GM20000 (cell line): ENCODE measurements around the gene PRG2.

Source experiments
- DNase-seq: peaks from one replicate; pipeline ENCODE4 v3.0.0; 2012; ENCODE audit warnings: low spot score
- CTCF ChIP-seq: IDR thresholded peaks from 2 replicates; pipeline ENCODE4 v1.5.1; 2012; ENCODE audit warnings: mild to moderate bottlenecking, control low read depth; ENCODE audit errors: extremely low read depth, missing control alignments

PRG2 gene

DNA sequence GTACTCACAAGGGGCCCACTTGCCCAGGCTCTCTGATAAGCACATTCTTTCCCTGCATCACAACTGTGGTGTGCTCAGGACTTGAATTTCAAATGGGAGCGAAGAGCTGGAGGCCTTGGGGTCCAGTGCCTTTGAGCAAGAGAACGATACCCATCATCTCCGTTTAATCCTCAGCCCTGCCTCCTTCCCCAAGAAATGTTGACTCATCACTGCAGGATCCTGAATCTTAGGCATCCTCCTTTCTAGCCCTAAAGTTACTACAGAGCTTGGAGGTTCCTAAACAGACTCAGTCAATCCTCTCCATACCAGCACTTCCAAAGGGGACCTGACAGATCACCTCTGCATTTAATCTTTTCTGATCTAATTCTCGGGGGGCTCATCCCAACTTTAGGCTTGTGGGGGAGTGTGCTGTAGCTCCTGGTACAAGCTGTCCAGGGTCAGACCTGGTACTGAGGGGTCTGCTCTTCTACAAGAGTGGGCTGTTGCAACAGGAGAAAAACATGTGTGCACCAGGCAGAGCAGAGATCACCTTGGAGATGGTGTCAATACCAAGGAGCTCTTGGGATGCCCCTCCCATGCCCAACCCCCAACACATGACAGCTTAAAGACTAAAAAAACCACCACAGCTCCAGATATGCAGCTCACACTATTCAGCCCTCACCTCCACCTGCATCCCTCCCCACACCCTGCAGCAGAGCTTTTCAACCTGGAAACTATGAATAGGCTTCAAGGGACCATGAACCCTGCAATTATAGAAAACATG lies 3.9 kb upstream of the PRG2 start:
- no peak for DNase-seq
- no peak for TF ChIP-seq CTCF

- DNase-seq, result no peak
- TF ChIP-seq CTCF, result no peak
Observed at GRCh38 chr11:57392763-57393105, 2.3 kb upstream of the PRG2 start.

DNA sequence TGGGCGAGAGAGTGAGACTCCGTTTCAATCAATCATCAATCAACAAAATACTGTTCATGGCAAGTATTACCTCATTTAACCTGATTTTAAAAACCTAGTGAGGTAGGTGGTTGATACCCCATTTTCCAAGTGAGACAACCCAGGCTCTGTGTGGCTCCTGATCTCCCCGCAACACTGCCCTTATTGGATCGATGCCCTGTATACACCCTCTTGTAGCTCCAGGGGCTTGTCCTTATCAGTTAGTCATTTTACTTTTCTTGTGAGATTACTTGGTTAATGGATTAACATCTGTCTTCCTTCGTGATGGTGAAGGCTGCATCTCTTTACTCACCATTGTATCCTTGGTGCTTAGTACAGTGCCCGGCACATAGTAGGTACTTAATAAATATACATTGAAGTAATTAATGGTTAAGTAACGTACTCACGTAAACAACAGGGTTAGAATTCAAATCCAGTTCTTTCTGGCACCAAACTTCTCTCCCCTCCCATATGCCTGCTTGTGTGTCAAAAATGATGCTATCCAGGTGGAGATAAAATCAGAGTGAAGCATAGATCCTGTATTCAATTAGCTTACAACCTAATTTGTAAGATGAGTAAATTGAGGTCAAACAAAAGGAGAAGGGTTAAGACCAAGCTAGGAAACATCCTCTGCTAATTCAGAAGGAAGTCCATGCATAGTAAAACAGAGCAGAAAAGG lies 1.8 kb upstream of the PRG2 start:
- TF ChIP-seq CTCF, result no peak
- DNase-seq, result no peak

- no peak for TF ChIP-seq CTCF
- DNase-seq, result no peak
Observed at GRCh38 chr11:57391539-57391938, 1.1 kb upstream of the PRG2 start.

GRCh38 chr11:57391111-57391510 lies 661 bp upstream of the PRG2 start:
- DNase-seq, result no peak
- no peak for TF ChIP-seq CTCF

DNA sequence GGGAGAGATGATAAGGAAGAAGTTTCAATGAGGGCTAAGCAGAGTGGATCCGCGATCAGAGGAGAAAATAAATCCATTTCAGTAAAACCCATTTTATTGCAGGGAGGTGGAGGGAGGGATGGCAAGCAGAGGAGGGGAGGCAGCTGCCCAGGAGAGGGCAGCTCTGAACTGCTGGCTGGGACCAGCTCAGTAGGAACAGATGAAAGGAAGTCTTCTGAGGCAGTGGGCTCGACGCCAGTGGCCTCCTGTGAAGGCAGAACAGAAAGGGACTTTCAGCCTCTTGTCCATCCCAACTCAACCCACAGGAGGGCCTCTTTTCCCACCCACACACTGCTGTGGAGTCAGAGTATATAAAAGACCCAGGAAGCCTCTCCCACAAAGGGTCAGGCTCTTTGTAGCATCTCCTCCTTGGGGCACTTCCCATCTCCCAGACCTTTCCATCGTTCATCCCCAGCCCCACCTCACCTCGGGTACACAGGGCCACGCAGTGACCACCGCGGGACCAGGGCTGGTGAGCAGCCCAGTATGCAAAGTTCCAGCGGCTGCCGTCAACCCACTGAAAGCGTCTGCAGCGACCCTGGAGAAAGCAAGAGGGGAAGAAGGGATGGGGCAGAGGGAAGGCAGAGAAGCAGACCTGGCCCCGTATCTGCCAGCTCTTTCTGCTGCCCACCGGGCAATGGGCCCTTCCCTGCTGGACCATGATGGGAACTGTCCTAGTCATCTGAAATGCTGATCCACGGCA lies 3.0 kb downstream of the PRG2 start:
- DNase-seq, result no peak
- TF ChIP-seq CTCF, result no peak
